HG02973 (cell line): ENCODE results near the gene BSDC1.
A peak's percentile ranks its signal among the peaks of the same experiment; 100 is the strongest.
"Not testable (repeated sequence)": the region's sequence is repeated elsewhere in the genome, so short reads cannot be mapped to it uniquely, and the experiment has no call there.

Experiments
- ATAC-seq: cut with Tn5 transposase; IDR thresholded peaks from one replicate; pipeline ENCODE4 v1.9.1; 2021; ENCODE audit warnings: moderate library complexity; ENCODE audit not compliant: unreplicated experiment

The BSDC1 gene

DNA sequence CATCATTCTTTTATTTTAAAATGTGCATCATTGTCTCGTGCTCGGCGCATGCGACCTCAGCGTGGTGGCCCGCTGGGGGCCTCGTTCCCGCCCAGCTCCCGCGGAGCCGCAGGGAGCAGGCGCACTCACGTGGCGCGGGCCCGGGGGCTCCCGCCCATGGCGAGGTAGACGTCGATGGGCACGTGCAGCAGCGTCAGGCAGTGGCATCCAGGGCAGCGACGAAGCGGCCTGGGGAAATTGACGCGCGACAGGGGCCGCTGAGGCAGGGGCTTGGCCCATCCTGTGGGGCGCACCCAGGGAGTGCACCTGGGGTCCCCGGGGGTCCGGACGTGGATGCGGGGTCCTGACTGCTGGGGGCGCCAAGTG lies 33.0 kb downstream of the BSDC1 start:
- ATAC-seq, result no peak

DNA sequence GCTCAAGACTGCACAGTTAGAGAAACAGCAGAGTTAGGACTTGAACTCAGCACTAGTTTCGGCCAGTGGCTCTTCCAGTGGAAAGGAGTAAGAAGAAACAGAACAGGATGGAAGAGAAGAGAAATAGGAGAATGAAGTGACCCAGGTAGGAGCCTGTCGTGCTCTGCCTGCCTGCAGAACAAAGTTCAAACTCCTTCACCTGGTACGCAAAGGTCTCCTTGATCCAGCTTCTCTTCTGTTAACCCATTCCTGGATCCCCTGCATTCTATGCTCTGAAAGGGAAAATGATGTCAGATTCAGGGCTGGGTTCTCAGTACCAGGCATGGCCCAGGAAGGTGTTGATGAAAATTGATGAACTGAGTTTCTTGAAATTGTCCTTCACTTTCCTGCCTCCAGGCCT lies 35.8 kb downstream of the BSDC1 start:
- no peak for ATAC-seq

DNA sequence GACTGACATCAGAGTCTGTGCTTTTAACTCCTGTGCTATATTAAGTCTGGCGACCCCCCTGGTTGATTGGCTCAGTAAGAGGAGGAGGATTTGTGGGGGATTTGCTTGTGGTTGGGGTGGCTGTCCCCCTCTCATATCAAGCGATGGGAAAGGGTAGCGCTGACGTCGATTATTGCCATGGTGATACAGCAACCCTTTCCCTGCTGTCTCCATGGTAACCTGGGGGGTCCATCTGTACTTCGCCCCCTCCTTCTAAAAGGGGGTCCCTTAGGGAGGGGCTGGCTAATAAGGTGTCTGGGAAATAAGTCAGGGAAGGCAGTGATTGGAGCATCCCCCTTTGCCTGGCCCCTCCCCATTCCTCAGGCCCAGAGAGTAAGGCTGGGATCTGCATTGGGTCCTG lies 36.6 kb downstream of the BSDC1 start:
- no peak for ATAC-seq

DNA sequence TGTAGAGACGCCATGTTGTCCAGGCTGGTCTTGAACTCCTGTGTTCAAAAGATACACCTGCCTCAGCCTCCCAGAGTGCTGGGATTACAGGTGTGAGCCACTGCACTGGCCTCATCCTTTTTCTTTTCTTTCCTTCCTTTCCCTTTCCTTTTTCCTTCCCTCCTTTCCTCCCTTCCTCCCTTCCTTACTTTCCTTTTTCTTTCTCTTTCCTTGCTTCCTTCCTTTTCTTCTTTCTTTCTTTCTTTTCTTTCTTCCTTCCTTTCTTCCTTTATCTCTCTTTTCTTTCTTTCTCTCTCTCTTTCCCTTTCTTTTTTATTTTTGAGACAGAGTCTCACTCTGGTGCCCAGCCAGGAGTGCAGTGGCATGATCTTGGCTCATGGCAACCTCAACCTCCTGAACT lies 37.8 kb downstream of the BSDC1 start:
- no peak for ATAC-seq

DNA sequence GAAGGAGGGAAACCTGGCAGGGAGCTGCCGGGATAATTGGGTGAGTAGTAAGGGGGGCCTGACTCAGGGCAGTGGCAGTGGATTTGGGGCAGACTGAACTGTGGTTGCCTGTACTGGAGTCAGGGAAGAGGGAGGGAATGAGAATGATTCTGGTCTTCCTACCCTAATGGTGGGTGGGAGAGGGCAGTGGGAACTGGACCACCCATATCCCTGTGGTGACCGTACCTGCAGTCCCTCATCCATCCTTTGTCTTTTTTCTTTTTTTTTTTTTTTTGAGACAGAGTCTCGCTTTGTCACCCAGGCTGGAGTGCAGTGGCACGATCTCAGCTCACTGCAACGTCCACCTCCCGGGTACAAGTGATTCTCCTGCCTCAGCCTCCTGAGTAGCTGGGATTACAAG lies 38.5 kb downstream of the BSDC1 start:
- ATAC-seq, result not testable (repeated sequence)

DNA sequence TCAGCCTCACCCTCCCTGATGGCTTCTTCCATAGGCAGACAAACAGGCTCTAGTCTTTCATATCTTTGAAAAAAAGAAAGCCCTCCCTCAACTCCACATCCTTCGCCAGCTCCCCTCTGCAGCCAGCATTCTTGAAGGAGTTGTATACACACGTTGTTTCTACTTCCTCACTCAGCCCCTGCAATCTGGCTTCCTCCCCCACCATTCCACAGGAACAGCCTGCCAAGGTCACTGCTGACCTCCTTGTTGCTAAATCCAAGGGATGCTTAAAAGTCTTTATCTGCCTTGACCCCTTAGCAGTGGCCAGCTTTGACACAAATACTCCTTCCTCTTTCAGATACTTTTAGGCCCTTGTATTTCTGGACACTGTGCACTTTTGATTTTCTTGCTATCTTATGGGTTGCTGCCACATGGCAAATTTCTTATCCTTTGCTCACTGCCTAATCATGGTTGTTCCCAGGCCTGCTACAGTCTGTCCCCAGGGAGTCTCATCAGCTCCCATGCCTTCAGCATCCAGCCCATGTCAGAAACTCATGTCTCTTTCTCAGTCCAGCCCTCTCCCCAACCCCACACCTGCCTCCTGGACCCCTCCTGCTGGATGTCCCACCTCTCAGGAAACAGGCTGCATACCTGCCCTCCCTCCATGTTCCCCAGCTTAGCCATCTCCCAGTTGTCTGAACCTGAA lies 40.2 kb downstream of the BSDC1 start:
- ATAC-seq, result no peak

DNA sequence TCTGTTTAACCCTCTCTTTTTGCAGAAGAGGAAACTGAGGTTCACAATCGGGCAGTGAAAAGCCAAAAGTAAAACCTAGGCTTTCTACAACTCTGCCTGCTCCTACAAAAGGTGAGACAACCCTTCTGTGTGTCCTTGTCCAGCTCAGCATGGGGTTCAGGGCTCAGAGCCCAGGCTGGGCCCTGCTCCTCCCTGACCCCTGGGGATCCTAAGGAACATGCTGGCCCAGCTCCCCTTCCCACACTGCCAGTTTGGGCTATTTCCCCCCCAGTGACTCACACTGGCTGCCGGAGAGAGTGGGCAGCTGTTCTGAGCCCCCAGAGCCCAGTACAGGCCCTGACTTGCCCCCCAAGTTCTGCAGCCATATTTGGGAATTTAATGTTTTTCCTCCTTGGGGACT lies 40.8 kb downstream of the BSDC1 start:
- no peak for ATAC-seq

DNA sequence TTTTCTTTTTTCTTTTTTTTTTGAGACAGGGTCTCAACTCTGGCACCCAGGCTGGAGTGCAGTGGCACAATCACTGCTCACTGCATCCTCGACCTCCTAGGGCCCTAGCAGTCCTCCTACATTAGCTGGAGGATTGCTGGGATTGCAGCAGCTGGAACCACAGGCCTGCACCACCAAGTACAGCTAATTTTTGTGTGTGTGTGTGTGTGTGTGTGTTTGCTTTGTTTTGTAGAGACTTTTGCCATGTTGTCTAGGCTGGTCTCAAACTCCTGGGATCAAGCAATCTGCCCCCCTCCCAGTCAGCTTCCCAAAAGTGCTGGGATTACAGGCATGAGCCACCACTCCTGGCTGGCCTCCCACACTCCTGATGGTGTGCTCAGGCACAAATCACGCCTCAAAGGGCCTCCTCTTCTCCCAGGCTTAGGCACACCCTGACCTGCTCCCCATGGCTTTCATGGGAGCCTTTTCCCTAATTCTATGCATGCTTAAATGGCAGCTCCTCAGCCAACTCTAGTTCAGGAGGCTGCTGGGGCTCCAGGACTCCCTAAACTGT lies 41.3 kb downstream of the BSDC1 start:
- ATAC-seq, result no peak

DNA sequence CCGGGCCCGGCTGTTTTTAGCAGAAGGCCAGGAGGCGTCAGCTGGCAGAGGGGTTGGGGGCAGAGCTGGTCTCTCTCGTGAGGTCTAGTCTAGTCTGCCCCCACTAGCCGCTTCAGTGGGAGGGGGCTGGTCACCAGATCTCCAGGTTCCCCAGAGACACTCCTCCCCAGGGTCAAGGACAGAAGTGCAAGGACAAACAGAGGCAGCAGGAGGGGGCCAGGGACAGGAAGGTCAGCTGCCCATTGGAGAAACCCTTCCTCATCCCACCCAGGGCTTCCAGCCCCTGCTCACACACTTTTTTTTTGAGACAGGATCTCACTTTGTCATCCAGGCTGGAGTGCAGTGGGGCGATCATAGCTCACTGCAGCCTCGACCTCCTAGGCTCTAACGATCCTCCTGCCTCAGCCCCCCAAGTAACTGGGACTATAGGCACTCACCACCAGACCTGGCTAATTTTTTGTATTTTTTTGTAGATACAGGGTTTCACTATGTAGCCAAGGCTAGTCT lies 41.9 kb downstream of the BSDC1 start:
- ATAC-seq, result no peak

DNA sequence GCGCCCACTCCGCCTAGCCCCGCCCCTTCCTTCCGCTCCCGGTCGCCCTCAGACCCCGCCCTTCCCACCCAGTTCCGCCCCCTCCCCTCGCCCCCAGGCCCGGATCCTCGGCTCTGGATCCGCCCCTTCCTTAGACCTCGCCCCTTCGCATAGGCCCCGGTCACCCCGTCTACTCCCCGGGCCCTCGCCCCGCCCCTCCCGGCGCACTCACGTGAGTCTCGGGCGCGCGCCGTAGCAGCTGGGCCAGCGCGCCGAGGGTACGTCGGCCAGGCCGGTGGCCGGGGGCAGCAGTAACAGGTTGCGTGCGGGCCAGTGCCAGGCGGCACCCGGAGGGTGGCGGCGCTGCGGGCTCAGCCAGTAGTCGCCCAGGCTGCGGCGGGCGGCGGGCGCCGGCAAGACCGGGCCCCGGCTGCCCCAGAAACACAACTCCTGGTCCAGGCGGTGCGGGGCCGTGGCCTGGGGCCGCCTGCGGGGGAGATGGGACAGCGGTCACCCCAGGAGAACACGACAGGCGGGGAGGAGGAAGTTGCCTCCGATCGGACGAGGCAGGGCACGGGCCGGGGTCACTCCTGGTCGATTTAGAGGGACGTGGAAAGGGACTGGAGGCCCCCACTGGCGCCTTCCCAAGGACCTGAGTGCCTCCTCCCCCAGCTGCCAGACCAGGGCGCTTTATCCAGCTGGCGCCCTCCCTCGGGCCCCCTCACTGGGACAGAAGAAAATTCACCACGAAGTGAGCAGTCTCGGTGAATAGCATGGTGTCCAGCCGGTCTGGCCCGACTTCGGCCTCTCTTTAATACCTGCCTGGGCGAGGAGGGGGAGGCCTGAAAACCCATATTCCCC lies 42.6 kb downstream of the BSDC1 start:
- ATAC-seq, result peak; percentile 70

DNA sequence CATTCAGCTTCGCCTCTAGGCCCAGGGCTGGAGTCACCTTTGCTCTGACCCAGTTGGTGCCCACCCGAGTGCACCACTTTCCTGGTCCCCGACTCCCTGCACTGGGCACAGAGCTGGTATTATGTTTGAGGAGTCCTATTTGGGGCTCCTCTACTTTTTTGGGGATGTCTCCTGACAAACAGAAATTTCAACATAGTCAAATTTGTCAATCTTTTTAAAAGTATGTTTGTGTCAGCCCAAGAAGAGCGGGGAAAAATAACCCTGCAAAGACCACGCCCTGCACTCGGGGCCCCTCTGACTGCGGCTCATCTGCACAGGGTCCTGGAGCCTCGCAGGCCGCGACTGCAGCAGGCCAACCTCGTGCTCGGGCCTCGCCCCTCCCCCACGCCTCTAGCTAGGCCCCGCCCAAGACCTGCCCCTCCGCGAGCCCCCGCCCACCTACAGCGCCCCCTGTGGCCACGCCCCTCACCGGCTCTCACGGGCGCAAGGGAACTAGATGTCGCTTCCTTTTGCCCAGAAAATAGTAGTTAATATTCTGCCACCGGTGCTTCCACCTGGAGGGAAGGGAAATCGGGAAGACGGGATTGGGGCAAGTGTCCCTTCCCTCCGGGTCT lies 43.3 kb downstream of the BSDC1 start:
- ATAC-seq, result peak; percentile 32

DNA sequence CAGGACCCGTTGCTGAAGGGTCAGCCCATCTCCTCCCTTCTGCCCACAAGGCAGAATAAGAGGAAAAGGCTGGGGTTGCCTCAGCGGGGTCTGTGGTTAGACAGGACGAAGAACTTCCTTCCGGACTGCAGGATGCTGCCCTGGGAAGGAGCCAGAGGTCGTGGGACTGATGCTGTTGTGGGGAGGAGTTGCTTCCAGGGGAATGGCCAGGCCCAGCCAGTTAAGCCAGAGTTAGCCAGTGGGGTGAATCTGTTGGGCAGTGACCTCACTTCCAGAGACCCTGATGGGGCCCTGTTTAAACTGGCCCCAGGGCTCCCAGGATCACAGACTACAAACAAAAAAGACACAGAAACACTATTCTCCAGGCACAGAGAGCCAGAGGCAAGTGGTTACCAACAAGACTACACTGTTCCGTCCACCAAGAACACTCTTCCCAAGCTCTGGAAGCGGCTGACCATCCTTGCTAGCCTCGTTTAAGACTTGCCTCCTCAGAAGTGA lies 45.0 kb downstream of the BSDC1 start:
- ATAC-seq, result no peak

DNA sequence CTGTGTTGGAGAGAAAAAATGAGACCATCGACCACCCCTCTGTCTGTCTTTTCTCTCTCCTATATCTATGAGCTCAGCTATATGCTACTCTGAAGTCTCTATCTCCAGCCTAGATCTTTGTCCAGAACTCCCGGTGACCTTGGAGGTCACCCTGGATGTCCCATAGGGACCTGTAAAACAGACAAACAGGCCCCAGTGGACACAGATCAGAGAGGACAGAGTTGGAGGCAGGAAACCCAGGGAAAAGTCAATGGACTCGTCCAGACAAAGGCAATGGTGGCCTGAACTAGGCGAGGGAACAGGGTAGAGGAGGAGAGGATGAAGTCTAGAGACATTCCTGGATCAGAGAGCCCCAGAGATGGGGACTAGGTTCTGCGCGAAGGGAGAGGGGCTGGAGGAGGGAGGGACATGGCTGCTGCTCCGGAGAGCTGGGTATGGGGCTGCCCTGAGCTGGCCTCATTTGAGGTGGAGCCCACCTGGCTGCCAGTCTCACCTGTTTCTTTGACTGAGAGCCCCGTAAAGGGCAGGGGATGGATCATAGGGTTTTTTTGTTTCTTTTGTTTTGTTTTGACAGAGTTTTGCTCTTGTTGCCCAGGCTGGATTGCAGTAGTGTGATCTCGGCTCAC lies 47.6 kb downstream of the BSDC1 start:
- ATAC-seq, result no peak

DNA sequence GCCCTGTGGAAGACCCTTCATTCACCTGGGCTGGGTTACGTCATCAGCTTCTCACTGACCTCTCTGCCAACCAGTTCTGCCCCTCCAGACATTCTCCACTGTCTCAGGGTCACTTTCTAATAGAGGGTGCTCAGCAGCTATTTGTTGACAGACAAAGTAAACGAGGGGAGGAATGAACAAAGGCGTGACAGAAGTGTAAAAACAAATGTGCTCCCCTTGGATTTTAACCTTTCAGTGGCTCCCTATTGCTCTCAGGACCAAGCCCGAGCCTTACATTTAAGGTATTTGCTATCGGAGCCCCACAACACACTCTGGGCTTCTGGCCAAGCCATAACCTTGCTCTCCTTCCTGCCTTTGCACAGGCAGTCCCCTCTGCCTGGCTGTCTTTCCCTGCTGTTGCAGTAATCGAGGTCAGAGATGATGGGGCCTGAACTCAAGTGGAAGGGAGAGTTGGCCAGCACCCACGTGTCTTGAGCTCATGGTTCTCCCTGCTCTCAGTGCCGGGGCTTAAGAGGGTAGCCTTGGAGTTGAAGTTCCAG lies 48.9 kb downstream of the BSDC1 start:
- ATAC-seq, result no peak

DNA sequence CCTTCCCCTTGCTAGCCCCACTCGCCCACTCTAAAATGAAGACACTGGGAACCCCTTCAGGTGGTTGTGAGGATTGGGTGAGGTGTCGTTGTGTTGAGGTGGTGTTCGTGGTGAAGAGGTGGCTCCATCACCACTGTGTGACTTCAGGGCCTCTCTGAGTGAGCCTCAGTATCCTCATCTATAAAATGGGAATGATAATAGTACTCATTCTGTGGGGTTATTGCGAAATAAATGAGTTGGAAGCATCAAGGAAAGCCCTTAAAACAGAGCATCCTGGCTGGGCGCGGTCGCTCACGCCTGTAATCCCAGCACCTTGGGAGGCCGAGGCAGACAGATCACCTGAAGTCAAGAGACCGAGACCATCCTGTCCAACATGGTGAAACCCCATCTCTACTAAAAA lies 51.5 kb downstream of the BSDC1 start:
- no peak for ATAC-seq

DNA sequence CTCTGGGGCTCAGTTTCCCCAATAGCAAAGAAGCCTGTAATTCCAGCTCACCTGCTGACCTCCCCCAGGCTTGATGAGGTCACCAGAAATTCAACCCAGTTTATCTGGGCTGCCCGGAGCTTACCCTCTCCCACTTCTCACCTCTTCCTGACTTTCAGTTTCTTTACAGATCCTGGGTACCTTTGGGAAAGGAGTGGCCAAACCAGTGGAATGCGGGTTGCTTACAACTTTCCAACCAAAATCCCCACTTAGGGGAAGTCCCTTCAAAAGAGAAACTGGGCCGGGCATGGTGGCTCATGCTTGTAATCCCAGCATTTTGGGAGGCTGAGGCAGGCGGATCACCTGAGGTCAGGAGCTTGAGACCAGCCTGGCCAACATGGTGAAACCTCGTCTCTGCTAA lies 52.3 kb downstream of the BSDC1 start:
- no peak for ATAC-seq

DNA sequence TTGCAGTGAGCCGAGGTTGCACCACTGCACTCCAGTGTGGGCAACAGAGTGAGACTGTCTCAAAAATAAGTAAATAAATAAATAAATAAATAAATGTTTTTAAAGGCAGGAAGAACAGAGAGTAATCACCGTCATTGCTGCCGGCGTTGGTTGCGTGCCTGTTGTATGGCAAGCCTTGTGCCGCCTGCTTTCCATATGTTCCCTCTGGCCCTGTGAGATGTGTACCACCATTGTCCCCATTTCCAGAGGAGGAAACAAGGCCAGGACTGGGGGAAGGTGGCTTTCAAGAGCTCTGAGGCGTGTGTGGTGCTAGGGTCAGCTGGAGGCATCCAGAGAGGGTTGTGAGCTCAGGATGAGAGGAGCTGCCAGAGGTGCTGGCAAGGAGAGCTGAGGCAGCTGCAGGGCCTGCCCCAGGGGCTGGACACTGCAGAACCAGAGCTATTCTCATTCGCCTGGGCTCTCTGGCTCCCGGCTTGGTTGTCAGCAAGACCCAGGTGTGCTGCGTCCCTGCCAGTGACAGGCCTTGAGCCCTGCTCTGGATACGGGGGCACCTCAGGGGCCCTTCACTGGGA lies 53.0 kb downstream of the BSDC1 start:
- no peak for ATAC-seq

DNA sequence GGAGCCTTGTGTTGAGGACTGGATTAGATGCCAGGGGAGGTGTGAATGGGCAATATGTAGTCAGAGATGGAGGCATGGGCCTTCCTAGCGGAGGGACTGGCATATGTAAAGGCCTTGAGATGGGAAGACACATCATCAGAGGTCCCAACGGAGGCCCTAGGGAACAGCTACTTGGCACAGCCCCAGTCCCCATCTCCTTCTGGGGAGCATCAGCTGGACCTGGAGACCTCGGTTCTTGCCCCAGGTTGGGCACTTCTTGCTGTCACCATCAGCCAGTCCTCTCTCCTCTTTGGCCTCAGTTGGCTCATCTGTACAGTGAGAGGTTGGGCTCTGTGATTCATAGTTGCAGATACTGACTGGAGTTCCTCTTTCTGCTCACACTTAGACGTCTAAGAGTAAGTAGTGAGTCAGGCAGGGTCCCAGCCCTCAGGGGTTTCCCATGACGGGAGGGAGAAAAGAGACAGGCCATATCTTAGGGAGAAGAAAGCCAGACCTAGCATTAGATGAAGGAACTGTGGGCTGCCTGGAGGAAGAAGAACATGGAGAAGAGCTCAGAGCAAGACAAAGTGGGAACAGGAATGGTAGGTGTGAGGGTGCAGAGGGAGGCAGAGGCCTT lies 54.8 kb downstream of the BSDC1 start:
- ATAC-seq, result no peak

DNA sequence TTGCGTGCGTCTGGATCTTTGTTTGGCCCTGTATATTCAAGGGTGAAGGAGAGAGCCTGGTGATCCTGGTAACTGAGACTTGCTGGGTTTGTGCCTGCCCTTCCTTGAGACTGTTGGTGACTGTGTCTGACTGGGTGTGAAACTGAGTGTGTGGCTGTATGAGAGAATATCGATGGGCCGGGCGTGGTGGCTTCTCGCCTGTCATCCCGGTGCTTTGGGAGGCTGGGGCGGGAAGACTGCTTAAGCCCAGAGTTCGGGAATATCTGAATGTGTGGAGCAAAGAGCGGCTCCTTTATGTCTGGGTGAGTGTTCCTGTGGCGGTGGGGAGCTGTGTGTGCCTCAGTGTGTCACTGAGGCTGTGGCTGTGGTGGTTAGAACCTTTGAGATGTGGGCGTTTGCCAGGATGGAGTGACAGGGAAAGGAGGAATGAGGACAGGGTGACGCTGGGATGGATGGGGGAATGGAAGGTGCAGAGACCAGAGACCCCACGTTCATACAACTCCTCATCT lies 55.5 kb downstream of the BSDC1 start:
- ATAC-seq, result no peak
